Lower lobe of right lung (tissue), 2 donors: ENCODE data around the gene RRM1. TPM values are rescaled to one million over a fixed set of nuclear protein-coding genes. Genes with fewer than 3 reads are reported as not detected.
"Not testable (repeated sequence)": the region's sequence is repeated elsewhere in the genome, so short reads cannot be mapped to it uniquely, and the experiment has no call there.

Experiments used
- ATAC-seq, 2 donors: fragments of 200-7000 bp; cut with Tn5 transposase; one replicate each; pipeline ENCODE4 v1.9.1; 2020 to 2022; ENCODE audit warnings: mild to moderate bottlenecking in 2 of 2, moderate library complexity in 2 of 2
- DNase-seq: peaks from one replicate; pipeline ENCODE4 v3.0.0-alpha.2; 2020
- H3K27ac ChIP-seq: fragments of 200-600 bp; one replicate; pipeline ENCODE4 v1.8.0; 2022
- H3K27me3 ChIP-seq: fragments of 200-600 bp; one replicate; pipeline ENCODE4 v1.8.0; 2022; ENCODE audit warnings: low read depth
- H3K36me3 ChIP-seq: fragments of 200-600 bp; one replicate; pipeline ENCODE4 v1.8.0; 2022; ENCODE audit warnings: mild to moderate bottlenecking
- H3K4me1 ChIP-seq: fragments of 200-600 bp; one replicate; pipeline ENCODE4 v1.8.0; 2022
- H3K4me3 ChIP-seq: fragments of 200-600 bp; one replicate; pipeline ENCODE4 v1.8.0; 2022; ENCODE audit warnings: mild to moderate bottlenecking
- H3K9me3 ChIP-seq: fragments of 200-600 bp; one replicate; pipeline ENCODE4 v1.8.0; 2022
- intact Hi-C: fragments of 100-400 bp; cut with DNase I; formaldehyde crosslinking; loops from one replicate; pipeline ENCODE4 v1.11.0; 2022
- total RNA-seq: library from RNA; stranded (reverse); fragmentation: NEBNext Ultra II Directional; extraction: Animal tissue kit (Norgen Biotek cat#: 25700); gene quantifications from one replicate; pipeline ENCODE4 v1.2.1, GENCODE V29; 2021
- TF ChIP-seq, protein P1 (sequence below): fragments of 200-600 bp; IDR thresholded peaks from one replicate; pipeline ENCODE4 v1.8.0; 2022; ENCODE audit warnings: antibody characterized with exemption, mild to moderate bottlenecking
- donor health status: DM: no; HTN: yes; CAD: no; lungs with severe emphysema.

The RRM1 gene
- total RNA-seq, 1 donor from 2014 or later = 23.7 TPM

GRCh38 chr11:4140067-4140636 lies 45.6 kb downstream of the RRM1 start:
- intact Hi-C loops = no loop called here
- Histone ChIP-seq H3K36me3 (peaks cover 32% of the 10 kb centered on the region), H3K27me3 (no peaks in the 10 kb centered on the region), H3K4me3 (no peak overlapping the region), H3K27ac (no peak overlapping the region), H3K4me1 (no peaks in the 10 kb centered on the region), H3K9me3 (peaks cover 11% of the 10 kb centered on the region)
- no peak for DNase-seq
- ATAC-seq = no peak
- TF ChIP-seq, protein P1, sequence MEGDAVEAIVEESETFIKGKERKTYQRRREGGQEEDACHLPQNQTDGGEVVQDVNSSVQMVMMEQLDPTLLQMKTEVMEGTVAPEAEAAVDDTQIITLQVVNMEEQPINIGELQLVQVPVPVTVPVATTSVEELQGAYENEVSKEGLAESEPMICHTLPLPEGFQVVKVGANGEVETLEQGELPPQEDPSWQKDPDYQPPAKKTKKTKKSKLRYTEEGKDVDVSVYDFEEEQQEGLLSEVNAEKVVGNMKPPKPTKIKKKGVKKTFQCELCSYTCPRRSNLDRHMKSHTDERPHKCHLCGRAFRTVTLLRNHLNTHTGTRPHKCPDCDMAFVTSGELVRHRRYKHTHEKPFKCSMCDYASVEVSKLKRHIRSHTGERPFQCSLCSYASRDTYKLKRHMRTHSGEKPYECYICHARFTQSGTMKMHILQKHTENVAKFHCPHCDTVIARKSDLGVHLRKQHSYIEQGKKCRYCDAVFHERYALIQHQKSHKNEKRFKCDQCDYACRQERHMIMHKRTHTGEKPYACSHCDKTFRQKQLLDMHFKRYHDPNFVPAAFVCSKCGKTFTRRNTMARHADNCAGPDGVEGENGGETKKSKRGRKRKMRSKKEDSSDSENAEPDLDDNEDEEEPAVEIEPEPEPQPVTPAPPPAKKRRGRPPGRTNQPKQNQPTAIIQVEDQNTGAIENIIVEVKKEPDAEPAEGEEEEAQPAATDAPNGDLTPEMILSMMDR = no peak

- DNase-seq (no peak), ATAC-seq (no peak)
- no peaks in the 10 kb centered on the region for H3K27me3 ChIP-seq
- no peaks in the 10 kb centered on the region for H3K4me1 ChIP-seq
- intact Hi-C loops = no loop called here
- no peaks in the 10 kb centered on the region for H3K9me3 ChIP-seq
- H3K4me3 ChIP-seq = no peak overlapping the region
- H3K27ac ChIP-seq = no peak overlapping the region
- no peaks in the 10 kb centered on the region for H3K36me3 ChIP-seq
- TF ChIP-seq, protein P1 = no peak
Observed at GRCh38 chr11:4146070-4146771, 51.6 kb downstream of the RRM1 start.

DNA sequence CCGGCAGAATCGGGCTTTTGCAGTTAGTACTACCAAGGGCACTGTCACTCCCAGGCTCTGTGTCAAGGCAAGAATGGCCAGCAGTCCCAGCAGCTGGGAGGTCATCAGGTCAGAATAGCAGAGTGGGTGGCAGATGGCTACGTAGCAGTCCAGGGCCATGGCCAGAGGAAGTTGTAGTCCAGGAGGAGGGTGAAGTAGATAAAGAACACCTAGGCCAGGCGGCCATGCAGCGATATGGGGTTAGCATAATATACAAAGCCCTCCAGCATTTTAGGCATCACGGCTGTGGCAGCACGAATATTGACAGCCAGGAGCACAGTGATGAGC lies 52.1 kb downstream of the RRM1 start:
- H3K36me3 ChIP-seq = no peaks in the 10 kb centered on the region
- intact Hi-C loops = no loop called here
- no peaks in the 10 kb centered on the region for H3K9me3 ChIP-seq
- no peak for DNase-seq
- ATAC-seq = no peak
- H3K27ac ChIP-seq = no peak overlapping the region
- H3K4me3 ChIP-seq = no peak overlapping the region
- TF ChIP-seq, protein P1 = no peak
- no peaks in the 10 kb centered on the region for H3K27me3 ChIP-seq
- H3K4me1 ChIP-seq = no peaks in the 10 kb centered on the region

DNA sequence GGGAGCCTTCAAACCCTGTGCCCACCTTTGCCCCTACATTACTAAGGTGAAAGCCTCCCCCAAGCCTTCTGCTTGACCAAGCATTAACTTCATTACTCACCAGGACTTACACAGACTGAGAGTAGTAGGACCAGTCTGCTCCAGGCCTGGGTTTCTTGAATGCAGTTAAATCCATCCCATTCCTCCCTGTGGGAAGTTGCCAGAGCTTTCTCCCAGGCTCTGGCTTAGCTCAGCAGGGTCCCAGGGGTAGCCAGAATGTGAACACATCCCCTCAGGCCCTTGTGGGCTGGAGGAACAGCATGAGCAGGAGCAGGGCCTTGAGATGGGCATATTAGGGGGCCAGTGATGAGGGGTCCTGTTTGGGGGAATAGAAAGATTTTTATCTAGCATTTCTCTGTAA lies 59.9 kb downstream of the RRM1 start:
- H3K27ac ChIP-seq = no peak overlapping the region
- H3K4me1 ChIP-seq = no peaks in the 10 kb centered on the region
- H3K9me3 ChIP-seq = no peaks in the 10 kb centered on the region
- DNase-seq = no peak
- intact Hi-C loops = no loop called here
- no peak overlapping the region for H3K4me3 ChIP-seq
- ATAC-seq = no peak
- no peaks in the 10 kb centered on the region for H3K36me3 ChIP-seq
- H3K27me3 ChIP-seq = no peaks in the 10 kb centered on the region
- TF ChIP-seq, protein P1 = no peak

DNA sequence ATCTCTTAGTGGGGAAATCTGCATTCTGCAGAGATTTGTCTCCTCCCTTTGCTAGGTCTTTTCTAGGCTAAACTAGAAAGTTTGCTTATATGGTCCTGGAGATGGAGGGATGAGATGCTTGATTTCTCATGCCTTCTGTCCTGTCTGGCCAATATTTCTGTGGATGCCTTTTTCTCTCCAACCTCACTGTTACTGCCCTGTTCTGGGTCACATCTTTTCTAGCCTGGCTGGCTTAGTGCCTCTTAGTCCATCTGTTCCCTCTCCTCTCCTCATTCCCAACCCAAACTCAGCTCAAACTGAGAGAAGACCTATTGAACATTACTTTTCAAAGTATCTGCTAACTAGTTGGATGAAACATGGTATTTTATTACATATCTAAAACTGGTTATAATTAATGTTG lies 62.0 kb downstream of the RRM1 start:
- ATAC-seq (no peak), DNase-seq (no peak)
- Histone ChIP-seq H3K27ac (no peak overlapping the region), H3K9me3 (no peaks in the 10 kb centered on the region), H3K36me3 (no peaks in the 10 kb centered on the region), H3K4me3 (no peak overlapping the region), H3K27me3 (no peaks in the 10 kb centered on the region), H3K4me1 (no peaks in the 10 kb centered on the region)
- TF ChIP-seq, protein P1 = no peak
- intact Hi-C loops = no loop called here

DNA sequence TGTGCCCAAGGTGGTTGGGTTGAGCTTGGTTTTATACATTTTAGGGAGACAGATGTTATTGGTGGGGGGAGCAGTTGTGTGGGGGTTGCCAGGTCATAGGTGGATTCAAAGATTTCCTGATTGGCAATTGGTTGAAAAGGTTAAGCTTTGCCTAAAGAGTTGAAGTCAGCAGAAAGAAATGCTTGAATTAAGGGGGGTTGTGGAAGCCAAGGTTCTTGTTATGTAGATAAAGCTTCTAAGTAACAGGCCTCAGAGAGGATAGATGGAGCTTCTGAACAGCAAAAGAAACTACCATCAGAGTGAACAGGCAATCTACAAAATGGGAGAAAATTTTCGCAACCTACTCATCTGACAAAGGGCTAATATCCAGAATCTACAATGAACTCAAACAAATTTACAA lies 64.2 kb downstream of the RRM1 start:
- H3K27me3 ChIP-seq, H3K27ac ChIP-seq, intact Hi-C loops, ATAC-seq, DNase-seq, H3K4me3 ChIP-seq, H3K9me3 ChIP-seq, H3K36me3 ChIP-seq, H3K4me1 ChIP-seq: not testable (repeated sequence)
